Dendritic cell treated with granulocyte-macrophage colony-stimulating factor and Interleukin-4, amounts not matched to agents 40 ng/mL and 50 ng/mL, for 4 days (primary cell): ENCODE data around the gene MTG1.

ENCODE experiments used
- H3K27ac Mint-ChIP-seq: one replicate; pipeline ENCODE4 v1.8.0; 2022; ENCODE audit warnings: mild to moderate bottlenecking, mixed read lengths
- H3K27me3 Mint-ChIP-seq: one replicate; pipeline ENCODE4 v1.8.0; 2022; ENCODE audit warnings: mild to moderate bottlenecking, mixed read lengths
- H3K36me3 Mint-ChIP-seq: one replicate; pipeline ENCODE4 v1.8.0; 2022; ENCODE audit warnings: low read depth, mixed read lengths
- H3K4me1 Mint-ChIP-seq: one replicate; pipeline ENCODE4 v1.8.0; 2022; ENCODE audit warnings: low read depth, mixed read lengths
- H3K4me3 Mint-ChIP-seq: one replicate; pipeline ENCODE4 v1.8.0; 2022; ENCODE audit warnings: mild to moderate bottlenecking, moderate library complexity, mixed read lengths
- H3K9me3 Mint-ChIP-seq: one replicate; pipeline ENCODE4 v1.8.0; 2022; ENCODE audit warnings: mixed read lengths
- intact Hi-C: fragments of 100-400 bp; cut with micrococcal nuclease; formaldehyde crosslinking; loops from one replicate; pipeline ENCODE4 v1.15.0; 2022

MTG1 gene

DNA sequence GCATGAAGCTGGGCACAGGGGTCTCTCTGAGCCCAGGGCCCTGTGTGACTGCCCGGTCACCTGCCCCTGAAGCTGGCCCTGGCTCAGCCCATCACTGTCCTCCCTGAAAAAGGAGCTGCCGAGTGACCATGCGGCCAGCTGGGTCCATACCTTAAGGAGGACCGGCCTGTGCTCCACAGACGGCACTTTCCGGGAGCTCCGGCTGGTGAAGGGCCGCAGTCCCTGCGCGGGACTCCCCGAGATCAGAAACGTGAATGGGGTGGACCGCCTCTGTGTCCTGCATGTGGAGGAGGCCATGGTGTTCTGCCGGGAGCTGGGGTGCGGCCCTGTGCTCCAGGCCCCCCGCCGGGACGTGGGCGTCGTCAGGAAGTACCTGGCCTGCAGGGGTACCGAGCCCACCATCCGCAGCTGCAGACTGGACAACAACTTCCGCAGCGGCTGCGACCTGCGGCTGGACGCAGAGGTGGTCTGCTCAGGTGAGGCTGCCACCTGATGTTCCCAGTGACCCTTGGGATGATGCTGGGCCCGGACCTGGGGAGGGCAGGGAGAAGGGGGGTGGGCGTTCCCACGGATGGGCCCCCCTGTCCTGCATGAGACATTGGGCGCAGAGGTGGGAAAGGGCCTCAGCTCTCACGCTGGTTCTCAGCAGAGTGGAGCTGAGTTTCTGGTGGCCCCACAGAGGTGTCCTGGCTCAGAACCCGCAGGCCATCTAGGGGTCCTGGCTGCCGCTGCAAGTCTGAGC lies 63.3 kb downstream of the MTG1 start:
- H3K27ac Mint-ChIP-seq = no peak overlapping the region
- no peaks in the 10 kb centered on the region for H3K36me3 Mint-ChIP-seq

DNA sequence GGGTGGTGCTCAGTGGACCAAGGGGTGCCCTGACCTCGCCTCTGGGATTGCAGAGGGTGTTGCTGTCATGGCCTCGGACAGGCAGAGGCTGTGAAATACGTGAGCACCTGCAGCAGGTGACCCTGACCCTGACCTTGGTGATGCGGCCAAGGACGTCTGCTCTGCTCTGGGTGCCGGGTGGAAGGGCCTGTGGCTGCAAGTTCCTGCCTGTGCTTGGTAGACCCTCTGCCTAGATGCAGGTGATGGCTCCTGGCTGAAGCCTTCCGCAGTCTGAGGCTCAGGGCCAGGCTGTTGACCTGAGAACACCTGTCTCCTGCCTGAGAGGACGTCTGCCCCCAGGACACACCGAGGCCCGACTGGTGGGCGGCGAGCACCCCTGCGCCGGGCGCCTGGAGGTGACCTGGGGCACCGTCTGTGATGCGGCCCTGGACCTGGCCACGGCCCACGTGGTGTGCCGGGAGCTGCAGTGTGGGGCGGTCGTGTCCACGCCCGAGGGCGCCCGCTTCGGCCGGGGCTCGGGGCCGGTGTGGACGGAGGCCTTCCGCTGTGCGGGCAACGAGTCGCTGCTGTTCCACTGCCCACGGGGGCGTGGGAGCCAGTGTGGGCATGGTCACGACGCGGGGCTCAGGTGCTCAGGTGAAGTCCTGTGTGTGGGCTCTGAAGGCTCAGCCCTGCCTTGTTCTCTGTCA lies 64.2 kb downstream of the MTG1 start:
- Mint-ChIP-seq H3K27ac (no peak overlapping the region), H3K36me3 (no peaks in the 10 kb centered on the region), H3K27me3 (no peaks in the 10 kb centered on the region), H3K4me1 (no peaks in the 10 kb centered on the region), H3K9me3 (no peaks in the 10 kb centered on the region), H3K4me3 (no peak overlapping the region)
- intact Hi-C loops = no loop called here

More for the DNA sequence above, 63.3 kb downstream of the MTG1 start:
- no peaks in the 10 kb centered on the region for H3K4me1 Mint-ChIP-seq
- H3K27me3 Mint-ChIP-seq = no peaks in the 10 kb centered on the region
- intact Hi-C loops = no loop called here
- no peaks in the 10 kb centered on the region for H3K9me3 Mint-ChIP-seq
- H3K4me3 Mint-ChIP-seq = no peak overlapping the region

DNA sequence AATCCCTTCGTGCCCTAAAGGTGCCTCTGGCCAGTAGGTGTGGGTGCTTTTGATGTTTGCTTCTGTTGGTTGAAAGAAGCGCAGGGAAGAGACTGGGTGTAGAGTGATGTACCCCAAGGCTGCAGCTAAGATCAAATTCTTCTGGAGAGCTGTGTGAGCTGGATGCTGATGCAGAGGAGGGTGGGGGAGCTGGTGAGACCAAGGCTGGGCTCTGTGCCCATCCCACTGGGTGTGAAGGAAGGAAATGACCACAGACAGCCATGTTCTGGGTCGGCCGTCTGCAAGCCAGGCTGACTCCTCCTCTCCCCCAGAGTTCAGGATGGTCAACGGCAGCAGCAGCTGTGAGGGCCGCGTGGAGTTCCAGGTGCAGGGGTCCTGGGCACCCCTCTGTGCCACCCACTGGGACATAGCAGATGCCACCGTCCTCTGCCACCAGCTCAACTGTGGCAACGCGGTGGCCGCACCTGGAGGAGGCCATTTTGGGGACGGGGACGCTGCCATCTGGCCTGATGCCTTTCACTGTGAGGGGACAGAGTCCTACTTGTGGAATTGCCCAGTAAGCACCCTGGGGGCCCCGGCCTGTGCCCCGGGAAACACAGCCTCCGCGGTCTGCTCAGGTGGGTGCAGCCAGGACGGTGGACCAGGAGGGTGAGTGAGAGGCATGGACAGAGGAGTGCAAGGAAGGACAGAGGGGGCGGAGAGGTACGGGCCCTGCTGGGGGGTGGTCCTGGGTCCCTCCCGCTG lies 64.9 kb downstream of the MTG1 start:
- intact Hi-C loops = no loop called here
- Mint-ChIP-seq H3K4me3 (no peak overlapping the region), H3K4me1 (no peaks in the 10 kb centered on the region), H3K36me3 (no peaks in the 10 kb centered on the region), H3K27ac (no peak overlapping the region), H3K9me3 (no peaks in the 10 kb centered on the region), H3K27me3 (no peaks in the 10 kb centered on the region)

DNA sequence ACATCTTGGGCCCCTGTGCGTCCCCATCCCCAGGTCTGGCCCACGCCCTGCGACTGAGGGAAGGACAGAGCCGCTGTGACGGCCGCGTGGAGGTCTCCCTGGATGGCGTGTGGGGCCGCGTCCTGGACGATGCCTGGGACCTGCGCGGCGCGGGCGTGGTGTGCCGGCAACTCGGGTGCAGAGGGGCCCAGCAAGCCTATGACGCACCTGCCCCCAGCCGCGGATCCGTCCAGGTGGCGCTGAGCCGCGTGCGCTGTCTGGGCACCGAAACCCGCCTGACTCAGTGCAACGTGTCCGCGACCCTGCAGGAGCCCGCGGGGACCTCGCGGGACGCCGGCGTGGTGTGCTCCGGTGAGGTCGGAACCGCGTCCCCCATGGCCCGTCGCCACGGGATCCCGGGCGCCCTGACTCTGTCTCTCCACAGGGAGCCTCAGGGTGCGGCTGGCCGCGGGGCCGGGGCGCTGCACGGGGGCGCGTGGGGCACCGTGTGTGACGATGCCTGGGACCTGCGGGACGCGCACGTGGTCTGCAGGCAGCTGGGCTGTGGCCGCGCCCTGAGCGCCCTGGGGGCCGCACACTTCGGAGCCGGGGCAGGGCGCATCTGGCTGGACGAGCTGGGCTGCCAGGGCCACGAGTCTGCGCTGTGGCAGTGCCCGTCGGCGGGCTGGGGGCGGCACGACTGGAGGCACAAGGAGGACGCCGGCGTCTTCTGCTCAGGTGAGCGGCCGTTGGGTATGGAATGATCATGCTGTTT lies 65.7 kb downstream of the MTG1 start:
- no peaks in the 10 kb centered on the region for H3K36me3 Mint-ChIP-seq
- H3K4me1 Mint-ChIP-seq = no peaks in the 10 kb centered on the region
- H3K27ac Mint-ChIP-seq = no peak overlapping the region
- H3K4me3 Mint-ChIP-seq = no peak overlapping the region
- no peaks in the 10 kb centered on the region for H3K9me3 Mint-ChIP-seq
- intact Hi-C loops = no loop called here
- H3K27me3 Mint-ChIP-seq = no peaks in the 10 kb centered on the region

DNA sequence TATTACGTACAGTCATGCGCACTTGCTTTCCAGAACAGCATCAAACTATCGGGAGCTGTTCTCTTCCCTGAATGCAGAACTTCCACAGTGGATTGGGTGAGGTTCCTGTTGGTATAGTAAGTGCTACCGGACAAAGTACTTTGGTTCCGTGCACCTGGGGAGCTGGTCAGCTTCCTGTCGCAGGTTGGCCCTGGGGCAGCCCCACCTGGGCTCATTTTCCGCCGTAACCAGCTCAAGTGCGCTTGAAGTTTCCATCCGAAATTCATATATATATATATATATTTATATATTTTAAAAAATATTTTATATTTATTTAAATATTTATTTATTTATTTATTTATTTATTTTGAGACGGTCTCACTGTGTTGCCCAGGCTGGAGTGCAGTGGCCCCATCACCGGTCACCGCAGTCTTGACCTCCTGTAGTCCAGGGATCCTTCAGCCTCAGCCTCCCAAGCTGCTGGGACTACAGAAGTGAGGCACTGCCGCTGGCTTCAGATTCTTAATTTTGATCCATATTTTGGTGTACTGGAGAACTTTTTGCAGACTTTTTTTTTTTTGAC lies 66.3 kb downstream of the MTG1 start:
- H3K27me3 Mint-ChIP-seq = no peaks in the 10 kb centered on the region
- no peaks in the 10 kb centered on the region for H3K36me3 Mint-ChIP-seq
- no peak overlapping the region for H3K4me3 Mint-ChIP-seq
- intact Hi-C loops = no loop called here
- no peak overlapping the region for H3K27ac Mint-ChIP-seq
- H3K4me1 Mint-ChIP-seq = no peaks in the 10 kb centered on the region
- no peaks in the 10 kb centered on the region for H3K9me3 Mint-ChIP-seq

DNA sequence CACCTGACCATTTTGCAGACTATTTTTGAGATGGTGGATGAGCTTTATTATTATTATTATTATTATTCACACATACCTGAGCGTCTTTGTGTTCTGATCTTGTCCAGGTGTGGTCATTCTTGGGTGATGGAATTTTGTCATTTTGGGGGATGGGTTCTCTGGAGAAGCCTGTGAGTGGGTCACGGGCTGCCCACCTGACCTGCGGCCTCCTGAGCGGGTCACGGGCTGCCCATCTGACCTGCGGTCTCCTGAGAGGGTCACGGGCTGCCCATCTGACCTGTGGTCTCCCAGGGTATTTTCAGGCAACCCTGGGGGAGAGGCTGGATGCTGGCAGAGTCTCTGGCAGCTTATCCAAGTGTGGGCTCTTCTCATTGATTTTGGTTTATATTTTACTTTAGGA lies 67.1 kb downstream of the MTG1 start:
- no peaks in the 10 kb centered on the region for H3K36me3 Mint-ChIP-seq
- H3K9me3 Mint-ChIP-seq = no peaks in the 10 kb centered on the region
- intact Hi-C loops = no loop called here
- no peaks in the 10 kb centered on the region for H3K4me1 Mint-ChIP-seq
- no peak overlapping the region for H3K27ac Mint-ChIP-seq
- H3K27me3 Mint-ChIP-seq = no peaks in the 10 kb centered on the region
- H3K4me3 Mint-ChIP-seq = no peak overlapping the region

DNA sequence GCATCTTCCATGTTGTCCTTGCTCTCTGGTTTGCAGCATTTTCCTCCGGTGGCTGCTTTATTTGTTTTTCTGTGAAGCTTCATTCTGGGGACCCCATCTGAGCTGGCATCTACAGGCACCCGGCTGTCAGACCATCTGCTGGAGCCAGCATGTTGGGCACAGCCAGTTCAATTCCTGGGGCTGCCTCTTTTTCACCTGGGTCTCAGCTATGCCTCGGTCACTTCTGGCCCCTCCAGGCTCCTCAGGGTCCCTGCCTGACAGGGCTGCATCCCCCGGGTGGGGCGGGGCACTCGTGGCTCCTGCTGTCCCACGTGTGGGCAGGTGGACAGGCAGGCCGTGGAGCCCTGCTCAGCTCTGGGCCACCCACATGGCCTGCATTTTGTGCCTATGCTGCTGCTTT lies 67.9 kb downstream of the MTG1 start:
- Mint-ChIP-seq H3K9me3 (no peaks in the 10 kb centered on the region), H3K4me3 (no peak overlapping the region), H3K27ac (no peak overlapping the region), H3K36me3 (no peaks in the 10 kb centered on the region), H3K4me1 (no peaks in the 10 kb centered on the region), H3K27me3 (no peaks in the 10 kb centered on the region)
- intact Hi-C loops = no loop called here

DNA sequence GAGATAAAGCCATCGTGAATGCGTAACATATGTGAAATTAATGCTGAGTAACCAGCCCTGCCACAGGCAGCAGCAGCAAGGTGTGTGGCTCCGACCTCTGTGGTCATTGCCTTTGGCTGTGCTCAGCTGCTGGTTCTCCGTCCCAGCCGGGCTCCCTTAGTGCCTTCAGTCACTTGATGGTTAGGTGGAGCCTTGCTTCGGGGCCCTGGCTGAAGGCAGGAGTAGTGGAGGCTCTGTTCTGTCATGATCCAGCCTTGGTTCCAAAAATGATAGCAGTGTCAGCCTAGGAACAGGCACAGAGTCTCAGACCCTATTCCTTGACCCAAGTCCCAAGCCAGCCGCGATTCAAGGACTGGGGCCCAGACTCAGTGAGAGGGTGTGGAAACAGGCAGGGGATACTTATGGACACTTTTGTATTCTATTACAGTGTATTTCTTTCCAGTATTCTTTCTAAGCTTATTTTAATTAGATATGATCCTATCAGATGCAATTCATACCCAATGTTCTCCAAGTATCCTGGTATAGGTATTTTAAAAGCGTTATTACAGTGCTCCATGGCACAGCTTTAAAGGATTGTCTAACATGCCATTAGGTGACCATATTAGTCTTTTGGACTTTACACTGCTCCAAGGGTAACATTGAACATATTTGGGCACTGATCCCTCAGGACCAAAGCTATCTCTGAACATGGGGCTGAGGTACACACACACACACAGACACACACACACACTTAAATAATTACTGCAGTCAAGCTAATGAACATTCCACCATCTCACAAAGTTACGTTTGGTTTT lies 68.8 kb downstream of the MTG1 start:
- peaks cover 2% of the 10 kb centered on the region for H3K27me3 Mint-ChIP-seq
- H3K36me3 Mint-ChIP-seq = no peaks in the 10 kb centered on the region
- no peak overlapping the region for H3K27ac Mint-ChIP-seq
- no peak overlapping the region for H3K4me3 Mint-ChIP-seq
- no peaks in the 10 kb centered on the region for H3K9me3 Mint-ChIP-seq
- H3K4me1 Mint-ChIP-seq = no peaks in the 10 kb centered on the region
- intact Hi-C loops = no loop called here

DNA sequence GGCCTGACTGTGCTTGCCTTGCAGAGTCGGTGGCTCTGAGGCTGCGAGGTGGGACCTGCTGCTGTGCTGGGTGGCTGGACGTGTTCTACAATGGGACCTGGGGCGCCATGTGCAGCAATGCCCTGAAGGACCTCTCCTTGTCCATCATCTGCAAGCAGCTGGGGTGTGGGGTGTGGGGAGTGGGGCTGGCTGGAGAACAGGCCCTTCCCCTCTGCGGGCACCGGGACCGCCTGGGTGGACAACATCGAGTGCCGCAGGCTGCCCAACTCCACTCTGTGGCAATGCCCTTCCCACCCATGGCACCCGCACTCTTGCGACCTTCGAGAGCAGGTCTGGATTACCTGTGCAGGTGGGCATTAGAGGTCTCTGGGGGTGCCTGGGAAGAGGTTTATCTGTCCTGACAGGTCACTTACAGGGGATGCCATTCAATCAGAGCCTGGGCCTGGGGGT lies 70.7 kb downstream of the MTG1 start:
- Mint-ChIP-seq H3K4me1 (no peaks in the 10 kb centered on the region), H3K27ac (no peak overlapping the region), H3K9me3 (no peaks in the 10 kb centered on the region), H3K36me3 (no peaks in the 10 kb centered on the region), H3K27me3 (peaks cover 2% of the 10 kb centered on the region), H3K4me3 (no peak overlapping the region)
- intact Hi-C loops = no loop called here

DNA sequence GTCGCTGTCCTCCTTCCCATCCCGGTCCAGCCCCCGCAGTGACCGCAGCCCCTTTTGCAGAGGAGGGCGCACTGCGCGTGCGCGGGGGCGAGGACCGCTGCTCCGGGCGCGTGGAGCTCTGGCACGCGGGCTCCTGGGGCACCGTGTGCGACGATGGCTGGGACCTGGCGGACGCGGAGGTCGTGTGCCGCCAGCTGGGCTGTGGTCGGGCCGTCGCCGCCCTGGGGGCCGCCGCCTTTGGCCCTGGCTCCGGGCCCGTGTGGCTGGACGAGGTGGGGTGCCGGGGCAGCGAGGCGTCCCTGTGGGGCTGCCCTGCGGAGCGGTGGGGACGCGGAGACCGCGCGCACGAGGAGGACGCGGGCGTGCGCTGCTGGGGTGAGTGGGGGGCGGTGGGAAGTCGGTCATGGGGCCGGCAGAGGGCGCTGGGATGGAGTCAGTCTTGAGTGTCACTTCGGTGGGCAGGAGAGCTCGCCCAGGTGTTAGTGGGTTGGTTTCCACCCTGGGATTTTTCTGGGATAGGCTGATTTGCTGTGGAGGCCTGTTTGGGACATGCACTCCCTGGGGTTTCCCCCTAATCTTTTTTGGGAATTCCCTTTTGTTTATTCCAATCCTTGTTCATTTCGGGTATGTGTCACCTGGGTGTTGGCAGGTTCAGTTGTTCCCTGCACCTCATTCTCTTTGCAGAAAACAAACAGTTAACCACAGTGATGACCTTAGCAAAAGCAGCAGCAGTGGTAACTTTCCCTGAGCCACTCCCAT lies 71.4 kb downstream of the MTG1 start:
- Mint-ChIP-seq H3K4me1 (no peaks in the 10 kb centered on the region), H3K36me3 (no peaks in the 10 kb centered on the region), H3K9me3 (peaks cover 6% of the 10 kb centered on the region), H3K27me3 (peaks cover 5% of the 10 kb centered on the region), H3K27ac (no peak overlapping the region), H3K4me3 (no peak overlapping the region)
- intact Hi-C loops = no loop called here

DNA sequence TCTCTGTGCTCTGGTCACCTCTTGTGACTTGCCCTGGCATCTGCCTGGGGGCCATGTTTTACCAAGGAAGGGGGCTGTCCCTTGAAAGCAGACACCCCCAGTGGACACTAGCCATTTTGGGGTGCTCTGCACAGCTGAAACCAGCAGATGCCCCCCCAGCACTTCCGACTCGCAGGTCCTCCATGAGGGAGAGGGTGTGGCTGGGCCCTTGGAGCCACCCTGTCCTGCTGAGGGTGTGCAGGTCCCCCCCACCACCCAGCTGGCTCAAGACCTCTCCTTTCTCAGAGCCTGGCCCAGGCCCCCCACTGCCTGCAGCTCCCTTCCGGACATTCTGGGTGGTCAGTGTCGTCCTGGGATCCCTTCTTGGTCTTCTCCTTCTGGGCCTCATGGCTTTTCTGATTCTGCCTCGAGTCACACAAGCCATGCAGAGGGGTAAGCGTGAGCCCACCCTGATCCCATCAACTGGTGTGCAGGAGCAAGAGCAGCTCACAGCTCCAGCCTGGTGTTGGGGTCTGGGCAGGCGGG lies 72.1 kb downstream of the MTG1 start:
- intact Hi-C loops = no loop called here
- no peak overlapping the region for H3K27ac Mint-ChIP-seq
- H3K27me3 Mint-ChIP-seq = peaks cover 5% of the 10 kb centered on the region
- H3K4me3 Mint-ChIP-seq = no peak overlapping the region
- no peaks in the 10 kb centered on the region for H3K36me3 Mint-ChIP-seq
- H3K4me1 Mint-ChIP-seq = no peaks in the 10 kb centered on the region
- H3K9me3 Mint-ChIP-seq = peaks cover 6% of the 10 kb centered on the region

DNA sequence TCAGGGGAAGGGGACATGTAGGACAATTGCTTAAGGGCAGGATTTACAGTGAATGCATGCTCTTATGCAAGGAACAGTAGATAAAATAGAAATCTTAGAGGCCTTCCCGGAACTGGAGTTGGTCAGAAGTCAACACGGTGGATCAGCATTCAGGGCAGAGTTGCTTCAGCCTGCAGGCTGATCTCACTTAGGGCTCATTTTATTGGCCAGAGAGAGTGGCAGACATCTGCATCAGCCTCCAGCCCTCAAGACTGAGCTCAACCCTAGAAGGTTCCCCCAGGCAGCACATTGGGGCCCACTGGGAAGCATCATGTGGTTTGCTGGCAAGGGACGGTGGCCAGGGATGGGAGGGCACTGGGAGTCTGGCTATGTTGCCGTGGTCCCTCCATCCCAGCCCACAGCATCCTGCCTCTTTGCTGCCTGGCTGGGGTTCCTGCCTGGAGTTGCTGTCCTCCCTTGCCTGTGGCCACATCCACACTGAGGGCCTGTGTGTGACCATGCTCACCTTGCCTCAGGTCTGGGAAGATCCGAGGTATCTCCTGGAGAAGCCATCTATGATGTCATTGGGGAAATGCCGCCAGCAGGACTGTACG lies 72.8 kb downstream of the MTG1 start:
- Mint-ChIP-seq H3K27ac (no peak overlapping the region), H3K4me3 (no peak overlapping the region), H3K27me3 (peaks cover 5% of the 10 kb centered on the region), H3K4me1 (no peaks in the 10 kb centered on the region), H3K36me3 (no peaks in the 10 kb centered on the region), H3K9me3 (peaks cover 6% of the 10 kb centered on the region)
- intact Hi-C loops = no loop called here
